Measurements from ENCODE around the gene HMGXB4.

Gene HMGXB4

DNA sequence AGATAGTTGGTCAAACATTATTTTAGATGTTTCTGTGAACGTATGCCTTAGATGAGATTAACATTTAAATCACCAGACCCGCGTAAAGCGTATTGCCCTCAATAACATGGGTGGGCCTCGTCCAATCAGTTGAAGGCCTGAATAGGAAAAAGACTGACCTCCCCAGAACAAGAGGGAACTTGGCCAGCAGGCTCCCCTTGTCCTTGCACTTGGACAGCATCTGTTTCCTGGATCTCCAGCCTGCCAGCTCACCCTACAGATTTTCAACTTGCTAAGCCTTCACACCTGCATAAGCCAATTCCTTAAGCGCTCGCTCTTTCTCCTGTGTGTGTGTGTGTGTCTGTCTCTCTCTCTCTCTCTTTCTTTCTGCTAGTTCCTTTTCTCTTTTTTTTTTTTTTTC is 50.6 kb downstream of the HMGXB4 start:
- Histone ChIP-seq H3K4me2 (ENCODE audit: insufficient read depth, low read length, poor library complexity, severe bottlenecking) (no peak overlapping the region), H3K14ac (ENCODE audit: low read length) (no peak overlapping the region), H3K27me3 (ENCODE audit: control insufficient read depth in 3 of 3, insufficient read depth in 3 of 3, low read depth in 1 of 3, low read length in 3 of 3) (no peaks in the 10 kb centered on the region), H4K91ac (ENCODE audit: low read depth, low read length, poor library complexity) (no peak overlapping the region), H2BK120ac (ENCODE audit: low read depth, low read length) (no peak overlapping the region), H2AFZ (ENCODE audit: low read length) (no peak overlapping the region), H2BK5ac (ENCODE audit: low read length) (no peak overlapping the region), H3K9me3 (replicated peaks in 1 of 2; ENCODE audit: control insufficient read depth in 2 of 2, insufficient read depth in 1 of 2, low read depth in 1 of 2, low read length in 2 of 2) (no peaks in the 10 kb centered on the region), H3K4me3 (ENCODE audit: low read length in 2 of 2) (no peak overlapping the region), H3K79me1 (ENCODE audit: low read depth, low read length) (peaks cover 8% of the 10 kb centered on the region), H3K27ac (replicated peaks; ENCODE audit: low read length) (no peak overlapping the region), H4K8ac (ENCODE audit: low read depth, low read length) (no peak overlapping the region), H3K4ac (ENCODE audit: low read length) (no peak overlapping the region), H3K23ac (ENCODE audit: low read depth, low read length, poor library complexity) (no peak overlapping the region), H2AK5ac (ENCODE audit: low read depth, low read length) (no peak overlapping the region), H2BK12ac (ENCODE audit: low read length) (no peak overlapping the region), H3K9ac (ENCODE audit: low read depth, low read length, poor library complexity) (no peak overlapping the region), H3K18ac (ENCODE audit: low read length) (peak overlapping the region; percentile 27), H2BK15ac (ENCODE audit: low read length) (no peak overlapping the region), H3K4me1 (ENCODE audit: control insufficient read depth in 2 of 2, insufficient read depth in 1 of 2, low read depth in 1 of 2, low read length in 2 of 2) (peaks cover 20 to 28% of the 10 kb centered on the region in 2 donors), H3K36me3 (replicated peaks in 1 of 2; ENCODE audit: control insufficient read depth in 2 of 2, insufficient read depth in 2 of 2, low read length in 2 of 2) (no peaks in the 10 kb centered on the region)
- no CpG with 5 or more reads among the region's 7 CpGs for WGBS, 2 donors (ENCODE audit: extremely low coverage in 2 of 2, insufficient read length in 2 of 2, insufficient replicate concordance in 1 of 2)
- DNase-seq (ENCODE audit: low spot score): no peak

DNA sequence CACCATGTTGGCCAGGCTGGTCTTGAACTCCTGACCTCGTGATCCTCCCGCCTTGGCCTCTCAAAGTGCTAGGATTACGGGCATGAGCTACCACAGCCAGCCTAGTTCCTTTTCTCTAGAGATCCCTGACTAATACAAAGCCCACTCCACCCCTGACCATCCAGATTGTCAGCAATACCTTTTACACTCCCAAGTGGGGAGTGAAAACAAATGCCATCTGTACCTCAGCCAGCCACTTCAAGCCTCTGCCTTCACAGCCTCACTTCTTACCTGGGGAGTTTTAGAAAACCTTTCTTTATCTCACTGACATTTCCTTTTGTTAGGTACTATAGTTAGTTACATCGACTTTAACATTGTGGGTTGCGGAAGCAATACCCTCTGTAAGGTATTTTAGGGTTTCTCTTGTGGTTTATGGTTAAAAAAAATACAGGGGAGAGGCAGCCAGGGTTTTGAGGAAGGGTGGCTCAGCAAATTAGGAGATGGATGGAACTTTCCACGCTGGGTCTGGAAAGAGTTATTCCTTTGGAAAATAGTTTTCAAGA is 51.3 kb downstream of the HMGXB4 start:
- Histone ChIP-seq H2AK5ac (ENCODE audit: low read depth, low read length) (no peak overlapping the region), H4K8ac (ENCODE audit: low read depth, low read length) (no peak overlapping the region), H2BK120ac (ENCODE audit: low read depth, low read length) (no peak overlapping the region), H3K23ac (ENCODE audit: low read depth, low read length, poor library complexity) (no peak overlapping the region), H3K27ac (replicated peaks; ENCODE audit: low read length) (no peak overlapping the region), H3K4me3 (ENCODE audit: low read length in 2 of 2) (no peak overlapping the region), H2BK5ac (ENCODE audit: low read length) (no peak overlapping the region), H3K79me1 (ENCODE audit: low read depth, low read length) (peaks cover 7% of the 10 kb centered on the region), H3K27me3 (ENCODE audit: control insufficient read depth in 3 of 3, insufficient read depth in 3 of 3, low read depth in 1 of 3, low read length in 3 of 3) (no peaks in the 10 kb centered on the region), H3K18ac (ENCODE audit: low read length) (no peak overlapping the region), H2BK12ac (ENCODE audit: low read length) (no peak overlapping the region), H3K4me1 (ENCODE audit: control insufficient read depth in 2 of 2, insufficient read depth in 1 of 2, low read depth in 1 of 2, low read length in 2 of 2) (peaks cover 20 to 28% of the 10 kb centered on the region in 2 donors), H4K91ac (ENCODE audit: low read depth, low read length, poor library complexity) (no peak overlapping the region), H3K9me3 (replicated peaks in 1 of 2; ENCODE audit: control insufficient read depth in 2 of 2, insufficient read depth in 1 of 2, low read depth in 1 of 2, low read length in 2 of 2) (no peaks in the 10 kb centered on the region), H3K36me3 (replicated peaks in 1 of 2; ENCODE audit: control insufficient read depth in 2 of 2, insufficient read depth in 2 of 2, low read length in 2 of 2) (no peaks in the 10 kb centered on the region), H2AFZ (ENCODE audit: low read length) (no peak overlapping the region), H3K4ac (ENCODE audit: low read length) (no peak overlapping the region), H3K14ac (ENCODE audit: low read length) (no peak overlapping the region), H3K4me2 (ENCODE audit: insufficient read depth, low read length, poor library complexity, severe bottlenecking) (no peak overlapping the region), H3K9ac (ENCODE audit: low read depth, low read length, poor library complexity) (no peak overlapping the region), H2BK15ac (ENCODE audit: low read length) (no peak overlapping the region)
- no CpG with 5 or more reads among the region's 6 CpGs for WGBS, 2 donors (ENCODE audit: extremely low coverage in 2 of 2, insufficient read length in 2 of 2, insufficient replicate concordance in 1 of 2)
- no peak for DNase-seq (ENCODE audit: low spot score)

DNA sequence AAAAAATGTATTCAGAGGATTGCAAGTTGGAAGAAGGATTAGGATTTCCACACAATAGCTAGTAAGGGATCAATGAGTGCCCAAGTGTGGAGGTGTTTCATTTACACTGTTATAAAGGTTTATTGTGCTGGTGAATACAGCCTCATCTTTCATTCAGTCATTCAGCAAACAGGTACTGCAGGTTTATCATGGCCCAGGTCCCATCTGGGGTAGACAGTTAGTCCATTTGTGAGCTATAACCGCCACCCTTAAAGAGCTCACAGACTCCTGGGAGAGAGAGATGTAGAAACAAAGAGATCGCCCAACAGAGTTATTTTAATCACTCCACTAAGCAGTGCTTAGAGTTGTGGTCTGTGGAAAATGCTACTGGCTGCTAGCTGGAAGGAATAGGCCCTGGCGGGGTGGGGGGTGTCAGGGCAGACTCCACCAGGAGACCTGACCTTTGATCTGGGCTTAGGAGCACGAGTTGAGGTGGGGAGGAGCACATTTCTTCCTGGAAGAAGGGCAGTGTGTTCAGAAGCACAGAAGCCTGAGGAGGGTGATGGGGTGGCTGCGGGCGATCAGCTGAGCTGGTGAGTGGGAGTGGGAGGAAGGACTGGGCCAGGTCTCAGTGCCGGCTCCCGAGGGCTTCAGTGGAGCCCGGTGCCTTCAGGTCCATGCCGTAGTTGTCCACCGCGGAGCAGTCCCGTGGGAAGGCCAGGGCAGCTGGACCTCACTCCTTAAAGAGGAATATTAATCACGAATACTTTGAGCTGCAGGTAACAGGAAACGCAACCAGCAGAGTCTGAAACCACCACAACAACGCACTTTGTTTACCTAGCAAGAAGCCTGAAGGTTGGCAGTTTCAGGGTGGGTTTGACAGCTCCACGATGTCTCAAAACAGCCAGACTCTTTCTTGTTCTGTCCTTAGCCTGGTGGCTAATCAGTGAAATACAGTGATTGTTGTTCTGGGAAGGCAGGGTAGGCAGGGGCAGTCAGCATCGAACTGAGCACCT is 53.6 kb downstream of the HMGXB4 start:
- peaks cover 20 to 31% of the 10 kb centered on the region in 2 donors for H3K4me1 ChIP-seq (ENCODE audit: control insufficient read depth in 2 of 2, insufficient read depth in 1 of 2, low read depth in 1 of 2, low read length in 2 of 2)
- no peak overlapping the region for H2AFZ ChIP-seq (ENCODE audit: low read length)
- H3K14ac ChIP-seq (ENCODE audit: low read length): peak overlapping the region; percentile 32
- DNase-seq (ENCODE audit: low spot score): no peak
- peak overlapping the region; percentile 85 for H2AK5ac ChIP-seq (ENCODE audit: low read depth, low read length)
- peak overlapping the region; percentile 62 for H4K91ac ChIP-seq (ENCODE audit: low read depth, low read length, poor library complexity)
- H3K36me3 ChIP-seq (replicated peaks in 1 of 2; ENCODE audit: control insufficient read depth in 2 of 2, insufficient read depth in 2 of 2, low read length in 2 of 2): no peaks in the 10 kb centered on the region
- no peak overlapping the region for H2BK5ac ChIP-seq (ENCODE audit: low read length)
- WGBS, 2 donors (ENCODE audit: extremely low coverage in 2 of 2, insufficient read length in 2 of 2, insufficient replicate concordance in 1 of 2): no CpG with 5 or more reads among the region's 18 CpGs
- H2BK15ac ChIP-seq (ENCODE audit: low read length): peak overlapping the region; percentile 59
- peak overlapping the region; percentile 69 for H2BK12ac ChIP-seq (ENCODE audit: low read length)
- peak overlapping the region; percentile 84 for H3K4ac ChIP-seq (ENCODE audit: low read length)
- no peak overlapping the region for H3K4me3 ChIP-seq (ENCODE audit: low read length in 2 of 2)
- H2BK120ac ChIP-seq (ENCODE audit: low read depth, low read length): no peak overlapping the region
- no peaks in the 10 kb centered on the region for H3K9me3 ChIP-seq (replicated peaks in 1 of 2; ENCODE audit: control insufficient read depth in 2 of 2, insufficient read depth in 1 of 2, low read depth in 1 of 2, low read length in 2 of 2)
- H3K27ac ChIP-seq (replicated peaks; ENCODE audit: low read length): peak overlapping the region; percentile 10
- peaks cover 4% of the 10 kb centered on the region for H3K79me1 ChIP-seq (ENCODE audit: low read depth, low read length)
- peak overlapping the region; percentile 7 for H3K9ac ChIP-seq (ENCODE audit: low read depth, low read length, poor library complexity)
- H3K27me3 ChIP-seq (ENCODE audit: control insufficient read depth in 3 of 3, insufficient read depth in 3 of 3, low read depth in 1 of 3, low read length in 3 of 3): no peaks in the 10 kb centered on the region
- H3K18ac ChIP-seq (ENCODE audit: low read length): peak overlapping the region; percentile 67
- H4K8ac ChIP-seq (ENCODE audit: low read depth, low read length): no peak overlapping the region
- no peak overlapping the region for H3K4me2 ChIP-seq (ENCODE audit: insufficient read depth, low read length, poor library complexity, severe bottlenecking)
- H3K23ac ChIP-seq (ENCODE audit: low read depth, low read length, poor library complexity): no peak overlapping the region

DNA sequence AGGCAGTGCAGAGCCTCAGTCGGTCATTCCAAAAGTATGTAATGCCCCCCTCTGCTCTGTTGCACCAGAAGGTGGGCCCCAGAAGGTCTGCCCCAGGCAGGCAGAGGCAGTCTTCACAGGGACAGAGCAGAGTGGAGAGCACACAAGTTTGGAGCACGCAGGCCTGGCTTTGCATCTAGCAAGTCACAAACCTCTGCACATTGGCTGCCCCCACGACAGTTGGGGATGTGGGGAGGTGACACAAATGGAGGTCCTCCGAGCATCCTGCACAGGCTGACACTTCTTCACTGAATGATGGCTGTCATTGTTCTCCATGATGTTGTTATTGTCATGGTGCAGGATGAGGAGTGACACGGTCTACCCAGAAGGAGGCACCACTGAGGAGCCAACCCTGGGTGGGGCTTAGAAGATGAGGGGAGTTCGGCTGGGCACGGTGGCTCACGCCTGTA is 54.3 kb downstream of the HMGXB4 start:
- no peaks in the 10 kb centered on the region for H3K27me3 ChIP-seq (ENCODE audit: control insufficient read depth in 3 of 3, insufficient read depth in 3 of 3, low read depth in 1 of 3, low read length in 3 of 3)
- no peaks in the 10 kb centered on the region for H3K9me3 ChIP-seq (replicated peaks in 1 of 2; ENCODE audit: control insufficient read depth in 2 of 2, insufficient read depth in 1 of 2, low read depth in 1 of 2, low read length in 2 of 2)
- no peak overlapping the region for H2BK120ac ChIP-seq (ENCODE audit: low read depth, low read length)
- no peak overlapping the region for H3K4me3 ChIP-seq (ENCODE audit: low read length in 2 of 2)
- H3K23ac ChIP-seq (ENCODE audit: low read depth, low read length, poor library complexity): no peak overlapping the region
- no peaks in the 10 kb centered on the region for H3K36me3 ChIP-seq (replicated peaks in 1 of 2; ENCODE audit: control insufficient read depth in 2 of 2, insufficient read depth in 2 of 2, low read length in 2 of 2)
- no peak for DNase-seq (ENCODE audit: low spot score)
- H3K27ac ChIP-seq (replicated peaks; ENCODE audit: low read length): peak overlapping the region; percentile 10
- H3K18ac ChIP-seq (ENCODE audit: low read length): peak overlapping the region; percentile 67
- no peak overlapping the region for H2AK5ac ChIP-seq (ENCODE audit: low read depth, low read length)
- no peak overlapping the region for H4K8ac ChIP-seq (ENCODE audit: low read depth, low read length)
- H2BK5ac ChIP-seq (ENCODE audit: low read length): no peak overlapping the region
- H3K14ac ChIP-seq (ENCODE audit: low read length): peak overlapping the region; percentile 14
- H2BK15ac ChIP-seq (ENCODE audit: low read length): no peak overlapping the region
- no peak overlapping the region for H3K4me2 ChIP-seq (ENCODE audit: insufficient read depth, low read length, poor library complexity, severe bottlenecking)
- WGBS, 2 donors (ENCODE audit: extremely low coverage in 2 of 2, insufficient read length in 2 of 2, insufficient replicate concordance in 1 of 2): no CpG with 5 or more reads among the region's 8 CpGs
- H2AFZ ChIP-seq (ENCODE audit: low read length): no peak overlapping the region
- H3K79me1 ChIP-seq (ENCODE audit: low read depth, low read length): peaks cover 4% of the 10 kb centered on the region
- peak overlapping the region; percentile 84 for H3K4ac ChIP-seq (ENCODE audit: low read length)
- H4K91ac ChIP-seq (ENCODE audit: low read depth, low read length, poor library complexity): peak overlapping the region; percentile 62
- no peak overlapping the region for H3K9ac ChIP-seq (ENCODE audit: low read depth, low read length, poor library complexity)
- H3K4me1 ChIP-seq (ENCODE audit: control insufficient read depth in 2 of 2, insufficient read depth in 1 of 2, low read depth in 1 of 2, low read length in 2 of 2): peaks cover 15 to 26% of the 10 kb centered on the region in 2 donors
- H2BK12ac ChIP-seq (ENCODE audit: low read length): peak overlapping the region; percentile 69
